ENCODE data around the gene CSH1.

The CSH1 gene

GRCh38 chr17:63845509-63845908 is 50.9 kb downstream of the CSH1 start:
- H3K27me3 ChIP-seq (replicated peaks) = no peaks in the 10 kb centered on the region
- no peaks in the 10 kb centered on the region for H3K36me3 ChIP-seq (replicated peaks)
- no peak overlapping the region for H3K27ac ChIP-seq
- no peak for TF ChIP-seq CTCF (IDR thresholded peaks at IDR 0.05; ENCODE audit: low read depth, low read length, missing control alignments)
- DNase-seq = no peak
- in situ Hi-C loops (cut with HindIII; ENCODE audit: low pct_ligation_motif_present, low sequenced_read_pairs) = no loop called here
- H3K4me3 ChIP-seq (ENCODE audit: low read depth, low read length) = no peak overlapping the region

Measured in brain microvascular endothelial cell (primary cell).